Measurements from ENCODE around the gene PRKCB.

The PRKCB gene

GRCh38 chr16:24262816-24263215 lies 427.0 kb downstream of the PRKCB start:
- DNase-seq (ENCODE audit: insufficient read length, low spot score) (no peak), FAIRE-seq (no peak)

All from GM19239 (cell line).